SK-N-SH (cell line): ENCODE results near the gene PSME4.

ENCODE experiments used
- CHD2 ChIP-seq: fragments of 150-350 bp; IDR thresholded peaks from 2 replicates; pipeline ENCODE4 v1.6.1; 2018; ENCODE audit warnings: low read length; ENCODE audit not compliant: partially characterized antibody
- CTCF ChIP-seq: fragments of 200-600 bp; sonication (generic); IDR thresholded peaks from 2 replicates; pipeline ENCODE4 v1.6.1; 2017; ENCODE audit warnings: antibody characterized with exemption, mild to moderate bottlenecking, moderate library complexity
- EP300 ChIP-seq, 2 experiments: IDR thresholded peaks; 2 replicates each; pipeline versions ENCODE4 v1.4.0 to v1.6.1; 2012; ENCODE audit warnings: borderline replicate concordance in 1 of 2, low read depth in 1 of 2, low read length in 1 of 2
- EZH2phosphoT487 ChIP-seq: fragments of 200-600 bp; sonication (generic); IDR thresholded peaks from 2 replicates; pipeline ENCODE4 v1.6.1; 2017; ENCODE audit warnings: low read depth, mixed run types, mild to moderate bottlenecking, antibody characterized with exemption, moderate library complexity, borderline replicate concordance
- GABPA ChIP-seq: IDR thresholded peaks from 2 replicates; pipeline ENCODE4 v1.4.0; 2012; ENCODE audit warnings: low read depth, mild to moderate bottlenecking
- RAD21 ChIP-seq: IDR thresholded peaks from 2 replicates; pipeline ENCODE4 v1.6.1; 2012; ENCODE audit warnings: mild to moderate bottlenecking, low read length
- RFX5 ChIP-seq: IDR thresholded peaks from 2 replicates; pipeline ENCODE4 v1.6.1; 2012; ENCODE audit warnings: mild to moderate bottlenecking, improper control_type of control experiment, low read length
- RXRA ChIP-seq: IDR thresholded peaks from 2 replicates; pipeline ENCODE4 v1.4.0; 2012; ENCODE audit warnings: low read depth, mild to moderate bottlenecking, borderline replicate concordance
- TAF1 ChIP-seq: IDR thresholded peaks from 2 replicates; pipeline ENCODE4 v1.6.1; 2012; ENCODE audit warnings: low read depth, mild to moderate bottlenecking, low read length, moderate library complexity, borderline replicate concordance

- TF ChIP-seq RXRA (no peak), CTCF (no peak), CHD2 (no peak), RAD21 (no peak), RFX5 (no peak), EZH2phosphoT487 (no peak), EP300 (IDR thresholded peaks at IDR 0.05; ENCODE audit: borderline replicate concordance in 1 of 2, low read depth in 1 of 2, low read length in 1 of 2) (no peak), GABPA (no peak), TAF1 (no peak)
Observed at GRCh38 chr2:53826587-53827397, 144.0 kb downstream of the PSME4 start.
